Hepatocyte (in vitro differentiated cells): ENCODE measurements around the gene MCOLN2. TPM values are rescaled to one million over a fixed set of nuclear protein-coding genes. Genes with fewer than 3 reads are reported as not detected.
"Not testable (repeated sequence)": the region's sequence is repeated elsewhere in the genome, so short reads cannot be mapped to it uniquely, and the experiment has no call there.

Experiments
- DNase-seq: peaks from one replicate; pipeline ENCODE4 v3.0.0-alpha.2; 2016; ENCODE audit warnings: low spot score
- H2AFZ ChIP-seq: fragments of 200-600 bp; sonication (generic); 2 replicates; pipeline ENCODE4 v1.6.0; 2016; ENCODE audit warnings: antibody characterized with exemption, mild to moderate bottlenecking
- H3K27ac ChIP-seq: fragments of 200-600 bp; sonication (generic); 2 replicates; pipeline ENCODE4 v1.5.1; 2016; ENCODE audit warnings: mild to moderate bottlenecking
- H3K27me3 ChIP-seq: fragments of 200-600 bp; sonication (generic); 2 replicates; pipeline ENCODE4 v1.6.1; 2016
- H3K36me3 ChIP-seq: fragments of 200-600 bp; sonication (generic); replicated peaks from 2 replicates; pipeline ENCODE4 v1.5.1; 2016; ENCODE audit warnings: low read depth; ENCODE audit not compliant: insufficient read depth
- H3K4me1 ChIP-seq: fragments of 200-600 bp; sonication (generic); 2 replicates; pipeline ENCODE4 v1.5.1; 2016; ENCODE audit warnings: mild to moderate bottlenecking, moderate library complexity; ENCODE audit not compliant: insufficient read depth
- H3K4me2 ChIP-seq: fragments of 200-600 bp; sonication (generic); 2 replicates; pipeline ENCODE4 v1.6.0; 2016
- H3K4me3 ChIP-seq: fragments of 200-600 bp; sonication (generic); 2 replicates; pipeline ENCODE4 v1.5.1; 2016; ENCODE audit warnings: mild to moderate bottlenecking
- H3K79me2 ChIP-seq: fragments of 200-600 bp; sonication (generic); 2 replicates; pipeline ENCODE4 v1.6.0; 2017; ENCODE audit warnings: mild to moderate bottlenecking
- H3K9me2 ChIP-seq: fragments of 200-600 bp; sonication (generic); replicated peaks from 2 replicates; pipeline ENCODE4 v1.6.0; 2017; ENCODE audit warnings: mild to moderate bottlenecking; ENCODE audit not compliant: insufficient read depth
- H3K9me3 ChIP-seq: fragments of 200-600 bp; sonication (generic); 2 replicates; pipeline ENCODE4 v1.5.1; 2016; ENCODE audit warnings: low read depth, mild to moderate bottlenecking
- H4K20me1 ChIP-seq: fragments of 200-600 bp; sonication (generic); 2 replicates; pipeline ENCODE4 v1.6.0; 2016; ENCODE audit warnings: mild to moderate bottlenecking; ENCODE audit not compliant: insufficient read depth, poor library complexity, severe bottlenecking
- CTCF ChIP-seq: fragments of 200-600 bp; sonication (generic); IDR thresholded peaks from 2 replicates; pipeline ENCODE4 v1.5.1; 2016; ENCODE audit warnings: antibody characterized with exemption, mild to moderate bottlenecking; ENCODE audit not compliant: poor library complexity
- EZH2 ChIP-seq: fragments of 200-600 bp; sonication (generic); IDR thresholded peaks from 2 replicates; pipeline ENCODE4 v1.6.1; 2016; ENCODE audit warnings: antibody characterized with exemption, mild to moderate bottlenecking, borderline replicate concordance
- EZH2phosphoT487 ChIP-seq: fragments of 200-600 bp; sonication (generic); IDR thresholded peaks from one replicate; pipeline ENCODE4 v1.6.1; 2018; ENCODE audit warnings: antibody characterized with exemption, mild to moderate bottlenecking, low read depth, moderate library complexity; ENCODE audit not compliant: unreplicated experiment, severe bottlenecking
- WGBS: methylation state at CpG from one replicate; pipeline ENCODE4 v1.1.6; 2016; ENCODE audit warnings: low lambda C conversion rate; ENCODE audit errors: missing lambda C conversion rate; 5-methylcytosine and 5-hydroxymethylcytosine counted together
- polyA plus RNA-seq: library from polyadenylated mRNA; unstranded; fragments of >200 nt; fragmentation: Nextera tagmentation; extraction: Ambion mirVana; gene quantifications from 2 replicates; pipeline ENCODE4 v1.2.1, GENCODE V29; 2016
- total RNA-seq: library from RNA; depleted of rRNA; stranded (reverse); fragments of >200 nt; gene quantifications from 2 replicates; pipeline ENCODE4 v1.2.3, GENCODE V29; 2014

Gene MCOLN2
- total and polyA plus RNA-seq, 2 experiments from 2014 or later = 0.63 to 1.2 TPM

GRCh38 chr1:84988588-84988987 lies 8.3 kb downstream of the MCOLN2 start:
- 75% methylated on average over 2 of the region's 2 CpGs for WGBS
- no peaks in the 10 kb centered on the region for H3K36me3 ChIP-seq
- H3K4me3 ChIP-seq = no peak overlapping the region
- H3K27me3 ChIP-seq = no peaks in the 10 kb centered on the region
- H3K4me1 ChIP-seq = no peaks in the 10 kb centered on the region
- TF ChIP-seq CTCF = no peak
- no peak for TF ChIP-seq EZH2
- TF ChIP-seq EZH2phosphoT487 = no peak
- H3K27ac ChIP-seq = no peak overlapping the region
- H3K4me2 ChIP-seq = no peak overlapping the region
- no peaks in the 10 kb centered on the region for H3K9me2 ChIP-seq
- DNase-seq = no peak
- no peak overlapping the region for H2AFZ ChIP-seq
- no peaks in the 10 kb centered on the region for H3K79me2 ChIP-seq
- H4K20me1 ChIP-seq = no peaks in the 10 kb centered on the region
- H3K9me3 ChIP-seq = no peaks in the 10 kb centered on the region

- not testable (repeated sequence) for H3K9me3 ChIP-seq, H3K27ac ChIP-seq, H4K20me1 ChIP-seq, H3K36me3 ChIP-seq, H3K9me2 ChIP-seq, H3K27me3 ChIP-seq, H3K4me2 ChIP-seq, DNase-seq, H3K79me2 ChIP-seq, H3K4me3 ChIP-seq, H2AFZ ChIP-seq, H3K4me1 ChIP-seq
- 85% methylated on average over 3 of the region's 3 CpGs for WGBS
Measured at GRCh38 chr1:84986561-84986960, 10.4 kb downstream of the MCOLN2 start.

DNA sequence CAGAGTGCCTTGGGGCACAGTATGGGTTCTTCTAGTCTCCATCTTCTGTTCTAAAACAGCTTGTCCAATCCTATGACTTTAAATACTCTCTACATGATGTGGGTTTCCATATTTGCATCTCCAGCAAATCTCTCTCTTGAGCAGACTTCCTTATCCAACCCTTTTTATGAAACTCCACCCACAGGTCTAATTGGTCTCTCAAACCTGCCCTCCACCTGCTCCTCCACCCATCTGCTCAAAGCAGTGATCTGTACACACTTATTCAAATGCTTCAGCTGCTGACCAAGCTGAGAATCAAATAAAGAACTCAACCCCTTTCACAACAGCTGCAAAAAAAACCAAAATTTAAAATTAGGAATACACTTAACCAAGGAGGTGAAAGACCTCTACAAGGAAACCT lies 11.5 kb downstream of the MCOLN2 start:
- Histone ChIP-seq H3K9me3 (no peaks in the 10 kb centered on the region), H3K9me2 (no peaks in the 10 kb centered on the region), H3K4me3 (no peak overlapping the region), H3K4me2 (no peak overlapping the region), H3K27ac (no peak overlapping the region), H3K4me1 (no peaks in the 10 kb centered on the region), H2AFZ (no peak overlapping the region), H3K79me2 (no peaks in the 10 kb centered on the region), H3K36me3 (no peaks in the 10 kb centered on the region), H4K20me1 (no peaks in the 10 kb centered on the region), H3K27me3 (no peaks in the 10 kb centered on the region)
- TF ChIP-seq EZH2 = no peak
- TF ChIP-seq EZH2phosphoT487 = no peak
- no peak for TF ChIP-seq CTCF
- DNase-seq = no peak

DNA sequence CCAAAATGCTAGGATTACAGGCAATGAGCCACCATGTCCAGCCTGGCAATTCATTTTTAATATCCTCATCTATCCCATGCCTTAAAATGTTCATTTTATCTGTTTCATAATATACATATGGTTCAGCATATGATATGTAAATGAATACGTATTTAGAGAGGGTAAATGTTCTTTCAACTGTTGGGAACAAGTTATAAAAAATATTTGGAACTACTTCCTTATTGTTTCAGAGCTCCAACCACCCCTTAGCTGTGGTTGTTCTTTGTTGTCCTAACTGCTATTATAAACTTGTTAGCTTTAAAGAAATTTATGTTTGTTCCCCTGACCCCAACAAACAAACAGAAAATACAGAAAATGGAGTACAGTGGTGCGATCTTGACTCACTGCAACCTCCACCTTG lies 14.5 kb downstream of the MCOLN2 start:
- WGBS = 95% methylated on average over 2 of the region's 2 CpGs
- no peak for TF ChIP-seq EZH2phosphoT487
- TF ChIP-seq CTCF = no peak
- no peaks in the 10 kb centered on the region for H3K4me1 ChIP-seq
- no peaks in the 10 kb centered on the region for H4K20me1 ChIP-seq
- no peaks in the 10 kb centered on the region for H3K27me3 ChIP-seq
- DNase-seq = no peak
- no peaks in the 10 kb centered on the region for H3K79me2 ChIP-seq
- H3K4me3 ChIP-seq = no peak overlapping the region
- no peak overlapping the region for H2AFZ ChIP-seq
- H3K9me3 ChIP-seq = no peaks in the 10 kb centered on the region
- H3K4me2 ChIP-seq = no peak overlapping the region
- no peaks in the 10 kb centered on the region for H3K9me2 ChIP-seq
- no peak overlapping the region for H3K27ac ChIP-seq
- no peaks in the 10 kb centered on the region for H3K36me3 ChIP-seq
